Endothelial cell of umbilical vein (primary cell): ENCODE data around the gene TTLL4. TPM values are rescaled to one million over a fixed set of nuclear protein-coding genes. Genes with fewer than 3 reads are reported as not detected.

ENCODE experiments used
- BruUV-seq: library from RNA; stranded (reverse); fragments of 400-500 nt; replicated peaks from 2 replicates; lab custom pipeline; 2021; lab: Mats Ljungman, UMichigan
- CTCF ChIA-PET: fragments of 300-600, 350-600 bp; sonication (Branson Sonifier 250); formaldehyde crosslinking; loops from one replicate; lab custom pipeline; 2021; ENCODE audit warnings: antibody characterized with exemption, inconsistent platforms; lab: Charles Lee
- POLR2A ChIA-PET: fragments of 300-600, 350-600 bp; sonication (Branson Sonifier 250); formaldehyde crosslinking; loops from one replicate; lab custom pipeline; 2021; ENCODE audit warnings: antibody characterized with exemption, inconsistent platforms; lab: Charles Lee
- DNase-seq: peaks from one replicate; pipeline ENCODE4 v3.0.0-alpha.2; 2011; ENCODE audit warnings: low read depth, low spot score
- FAIRE-seq: peaks from 2 replicates; lab custom pipeline; 2011; peaks lifted over from hg19 to GRCh38; lab: Jason Lieb, UNC
- H2AFZ ChIP-seq: 2 replicates; pipeline ENCODE4 v1.6.0; 2012; ENCODE audit warnings: low read depth, low read length, control low read depth, inconsistent platforms
- H3K27ac ChIP-seq: 2 replicates; pipeline ENCODE4 v1.5.1; 2011; ENCODE audit warnings: low read depth, mild to moderate bottlenecking, control low read depth, low read length, moderate library complexity; ENCODE audit not compliant: insufficient read depth
- H3K27me3 ChIP-seq, 2 experiments: 2 replicates each; pipeline versions ENCODE4 v1.6.0 to v1.6.1; 2011; ENCODE audit warnings: low read length in 2 of 2, mixed read lengths in 1 of 2; ENCODE audit not compliant: control insufficient read depth in 2 of 2, insufficient read depth in 2 of 2
- H3K36me3 ChIP-seq, 2 experiments: 2 replicates in 1 of 2; 3 replicates in 1 of 2; pipeline ENCODE4 v1.5.1; 2011; ENCODE audit warnings: low read length in 2 of 2, mild to moderate bottlenecking in 1 of 2, moderate library complexity in 1 of 2; ENCODE audit not compliant: control insufficient read depth in 2 of 2, insufficient read depth in 2 of 2; ENCODE audit errors: extremely low read depth in 1 of 2
- H3K4me1 ChIP-seq: 3 replicates; pipeline ENCODE4 v1.5.1; 2011; ENCODE audit warnings: mild to moderate bottlenecking, low read length; ENCODE audit not compliant: control insufficient read depth, insufficient read depth; ENCODE audit errors: extremely low read depth
- H3K4me2 ChIP-seq: 2 replicates; pipeline ENCODE4 v1.6.1; 2011; ENCODE audit warnings: low read length, control low read depth, mixed read lengths; ENCODE audit not compliant: insufficient read depth
- H3K4me3 ChIP-seq, 3 experiments: fragments of 200-600 bp in 1 of 3; sonication (generic), shearing (Covaris generic) in 1 of 3; replicated peaks in 1 of 3; 2 replicates each; pipeline ENCODE4 v1.5.1; 2011 to 2016; ENCODE audit warnings: control low read depth in 3 of 3, low read length in 3 of 3, mild to moderate bottlenecking in 2 of 3, inconsistent platforms in 1 of 3, low read depth in 1 of 3, moderate library complexity in 1 of 3; ENCODE audit not compliant: insufficient read depth in 1 of 3
- H3K79me2 ChIP-seq: 2 replicates; pipeline ENCODE4 v1.6.0; 2012; ENCODE audit warnings: low read length, inconsistent platforms; ENCODE audit not compliant: control insufficient read depth, insufficient read depth
- H3K9ac ChIP-seq: replicated peaks from 2 replicates; pipeline ENCODE3; 2011; ENCODE audit warnings: low read length, control low read depth; ENCODE audit not compliant: insufficient read depth; ENCODE audit errors: extremely low read depth
- H3K9me1 ChIP-seq: replicated peaks from 3 replicates; pipeline ENCODE4 v1.6.0; 2011; ENCODE audit warnings: mild to moderate bottlenecking, low read length; ENCODE audit not compliant: control insufficient read depth, insufficient read depth; ENCODE audit errors: extremely low read depth
- H3K9me3 ChIP-seq: replicated peaks from 2 replicates; pipeline ENCODE4 v1.5.1; 2012; ENCODE audit warnings: low read length, inconsistent platforms; ENCODE audit not compliant: control insufficient read depth, insufficient read depth
- H4K20me1 ChIP-seq: replicated peaks from 2 replicates; pipeline ENCODE3; 2011; ENCODE audit warnings: mild to moderate bottlenecking, low read length; ENCODE audit not compliant: control insufficient read depth, insufficient read depth; ENCODE audit errors: extremely low read depth
- CTCF ChIP-seq, 2 donors: IDR thresholded peaks; 1 replicate in 1 of 2; 2 replicates in 1 of 2; pipeline ENCODE4 v1.5.1; 2011; ENCODE audit warnings: low read length in 2 of 2, mild to moderate bottlenecking in 2 of 2, moderate library complexity in 2 of 2, control low read depth in 1 of 2, inconsistent platforms in 1 of 2, low read depth in 1 of 2; ENCODE audit not compliant: insufficient read depth in 1 of 2; ENCODE audit errors: extremely low read depth in 1 of 2
- EZH2 ChIP-seq: IDR thresholded peaks from 2 replicates; pipeline ENCODE4 v1.6.1; 2012; ENCODE audit warnings: borderline replicate concordance, low read depth, mild to moderate bottlenecking, moderate library complexity, low read length, inconsistent platforms; ENCODE audit not compliant: severe bottlenecking
- FOS ChIP-seq: IDR thresholded peaks from 2 replicates; pipeline ENCODE4 v1.6.1; 2011; ENCODE audit warnings: mild to moderate bottlenecking, low read length, moderate library complexity, borderline replicate concordance; ENCODE audit not compliant: insufficient read depth
- GATA2 ChIP-seq: IDR thresholded peaks from 2 replicates; pipeline ENCODE4 v1.7.0; 2011; ENCODE audit warnings: low read depth, mild to moderate bottlenecking, moderate library complexity, mixed read lengths, low read length; ENCODE audit not compliant: insufficient read length, insufficient read depth
- JUN ChIP-seq: IDR thresholded peaks from 2 replicates; pipeline ENCODE4 v1.6.1; 2011; ENCODE audit warnings: borderline replicate concordance, low read depth; ENCODE audit not compliant: insufficient read length, insufficient read depth
- MAX ChIP-seq: IDR thresholded peaks from 2 replicates; pipeline ENCODE4 v1.6.1; 2011; ENCODE audit not compliant: insufficient read depth, insufficient read length
- MYC ChIP-seq: IDR thresholded peaks from one replicate; pipeline ENCODE4 v1.6.1; 2011; ENCODE audit warnings: mild to moderate bottlenecking, low read depth, low read length
- POLR2A ChIP-seq: IDR thresholded peaks from 2 replicates; pipeline ENCODE4 v1.6.1; 2012; ENCODE audit warnings: low read depth, mild to moderate bottlenecking, control low read depth, low read length
- POLR2AphosphoS5 ChIP-seq: IDR thresholded peaks from 2 replicates; pipeline ENCODE4 v1.6.1; 2012; ENCODE audit warnings: low read depth, mild to moderate bottlenecking, control low read depth, low read length, moderate library complexity; ENCODE audit not compliant: insufficient read depth
- dilution Hi-C: fragments of 300-500 bp; cut with MboI; formaldehyde crosslinking; loops from one replicate; pipeline ENCODE4 v1.15.0; 2019; ENCODE audit warnings: low sequenced_read_pairs; ENCODE audit not compliant: extremely low pct_ligation_motif_present
- intact Hi-C: fragments of 100-400 bp; cut with micrococcal nuclease; formaldehyde crosslinking; loops from one replicate; pipeline ENCODE4 v1.10.0; 2022
- polyA plus RNA-seq, 4 experiments: library from polyadenylated mRNA; depleted of rRNA in 3 of 4; stranded (reverse) in 3 of 4; unstranded in 1 of 4; fragments of >200 nt; gene quantifications; 2 replicates each; pipeline versions ENCODE4 v1.2.1 to v1.2.3, GENCODE V29; 2011 to 2012; ENCODE audit warnings: missing spikeins in 1 of 4
- total RNA-seq: library from RNA; stranded (reverse); gene quantifications from 2 replicates; pipeline ENCODE4 v1.2.3, GENCODE V29; 2021

TTLL4 gene
- total and polyA plus RNA-seq, 2 donors (not counting 3 experiments of a cell fraction or from before 2014, with no cell fraction given), result 26.7 to 45.0 TPM

- Histone ChIP-seq H3K27me3 (no peaks in the 10 kb centered on the region), H3K79me2 (peaks cover 67% of the 10 kb centered on the region), H3K9ac (no peak overlapping the region), H3K4me1 (peaks cover 7% of the 10 kb centered on the region), H3K36me3 (peaks cover 2% of the 10 kb centered on the region in 2 experiments), H3K9me1 (no peaks in the 10 kb centered on the region), H3K27ac (no peak overlapping the region), H3K4me3 (no peak overlapping the region), H2AFZ (no peak overlapping the region), H3K9me3 (no peaks in the 10 kb centered on the region), H4K20me1 (no peaks in the 10 kb centered on the region), H3K4me2 (no peak overlapping the region)
- BruUV-seq, result no TSS peak
- POLR2A ChIA-PET, result no interaction called here
- DNase-seq (no peak), FAIRE-seq (no peak)
- intact Hi-C loops (no loop called here), dilution Hi-C loops (no loop called here)
- CTCF ChIA-PET, result interaction anchor here (1.0 to 1.4 kb wide), 2 partner anchors 9 to 12 kb away, joined by 3 read pairs; no protein-coding TSS in a partner anchor
- TF ChIP-seq MAX (no peak), POLR2A (no peak), POLR2AphosphoS5 (no peak), FOS (no peak), CTCF (IDR thresholded peaks at IDR 0.05; ENCODE audit: extremely low read depth in 1 of 2, insufficient read depth in 1 of 2, low read depth in 1 of 2, low read length in 2 of 2) (no peak), MYC (no peak), EZH2 (no peak), JUN (no peak), GATA2 (no peak)
Observed at GRCh38 chr2:218719457-218719856, 8.8 kb downstream of the TTLL4 start.
